Diencephalon (tissue), 1 donor: ENCODE measurements around the gene ACIN1. TPM values are rescaled to one million over a fixed set of nuclear protein-coding genes. Genes with fewer than 3 reads are reported as not detected.

ENCODE experiments used
- total RNA-seq: library from RNA; depleted of rRNA; stranded (reverse); fragments of >200 nt; gene quantifications from one replicate; pipeline ENCODE4 v1.2.3, GENCODE V29; 2014

ACIN1 gene, protein sequence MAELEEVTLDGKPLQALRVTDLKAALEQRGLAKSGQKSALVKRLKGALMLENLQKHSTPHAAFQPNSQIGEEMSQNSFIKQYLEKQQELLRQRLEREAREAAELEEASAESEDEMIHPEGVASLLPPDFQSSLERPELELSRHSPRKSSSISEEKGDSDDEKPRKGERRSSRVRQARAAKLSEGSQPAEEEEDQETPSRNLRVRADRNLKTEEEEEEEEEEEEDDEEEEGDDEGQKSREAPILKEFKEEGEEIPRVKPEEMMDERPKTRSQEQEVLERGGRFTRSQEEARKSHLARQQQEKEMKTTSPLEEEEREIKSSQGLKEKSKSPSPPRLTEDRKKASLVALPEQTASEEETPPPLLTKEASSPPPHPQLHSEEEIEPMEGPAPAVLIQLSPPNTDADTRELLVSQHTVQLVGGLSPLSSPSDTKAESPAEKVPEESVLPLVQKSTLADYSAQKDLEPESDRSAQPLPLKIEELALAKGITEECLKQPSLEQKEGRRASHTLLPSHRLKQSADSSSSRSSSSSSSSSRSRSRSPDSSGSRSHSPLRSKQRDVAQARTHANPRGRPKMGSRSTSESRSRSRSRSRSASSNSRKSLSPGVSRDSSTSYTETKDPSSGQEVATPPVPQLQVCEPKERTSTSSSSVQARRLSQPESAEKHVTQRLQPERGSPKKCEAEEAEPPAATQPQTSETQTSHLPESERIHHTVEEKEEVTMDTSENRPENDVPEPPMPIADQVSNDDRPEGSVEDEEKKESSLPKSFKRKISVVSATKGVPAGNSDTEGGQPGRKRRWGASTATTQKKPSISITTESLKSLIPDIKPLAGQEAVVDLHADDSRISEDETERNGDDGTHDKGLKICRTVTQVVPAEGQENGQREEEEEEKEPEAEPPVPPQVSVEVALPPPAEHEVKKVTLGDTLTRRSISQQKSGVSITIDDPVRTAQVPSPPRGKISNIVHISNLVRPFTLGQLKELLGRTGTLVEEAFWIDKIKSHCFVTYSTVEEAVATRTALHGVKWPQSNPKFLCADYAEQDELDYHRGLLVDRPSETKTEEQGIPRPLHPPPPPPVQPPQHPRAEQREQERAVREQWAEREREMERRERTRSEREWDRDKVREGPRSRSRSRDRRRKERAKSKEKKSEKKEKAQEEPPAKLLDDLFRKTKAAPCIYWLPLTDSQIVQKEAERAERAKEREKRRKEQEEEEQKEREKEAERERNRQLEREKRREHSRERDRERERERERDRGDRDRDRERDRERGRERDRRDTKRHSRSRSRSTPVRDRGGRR
- total RNA-seq: 91.8 TPM

DNA sequence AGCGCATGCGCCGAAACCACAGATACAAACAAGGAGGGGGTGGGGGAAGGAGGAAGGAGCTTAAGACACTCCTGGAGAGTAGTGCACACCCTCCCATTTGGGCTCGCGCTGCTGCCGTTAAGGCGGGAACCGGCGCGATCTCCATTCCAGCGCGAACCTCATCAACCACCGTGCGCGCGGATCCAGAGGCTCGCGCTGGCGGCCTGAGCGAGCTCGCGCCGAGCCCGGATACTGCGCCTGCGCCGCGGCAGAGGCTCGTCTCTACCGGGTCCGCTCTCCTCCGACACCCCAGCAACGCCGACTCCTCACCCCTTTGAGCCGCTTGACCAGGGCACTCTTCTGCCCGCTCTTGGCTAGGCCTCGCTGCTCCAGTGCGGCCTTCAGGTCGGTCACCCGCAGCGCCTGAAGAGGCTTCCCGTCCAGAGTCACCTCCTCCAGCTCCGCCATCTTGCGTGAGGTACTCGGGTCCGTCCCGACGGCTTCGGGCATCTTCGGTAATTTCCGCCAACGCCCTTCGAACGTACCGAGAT, at the start of gene ACIN1:
TSS of gene ACIN1 (minus strand) at position 471 of the 530 bp plus-strand sequence. CDS start at position 447, 24 bp downstream.

DNA sequence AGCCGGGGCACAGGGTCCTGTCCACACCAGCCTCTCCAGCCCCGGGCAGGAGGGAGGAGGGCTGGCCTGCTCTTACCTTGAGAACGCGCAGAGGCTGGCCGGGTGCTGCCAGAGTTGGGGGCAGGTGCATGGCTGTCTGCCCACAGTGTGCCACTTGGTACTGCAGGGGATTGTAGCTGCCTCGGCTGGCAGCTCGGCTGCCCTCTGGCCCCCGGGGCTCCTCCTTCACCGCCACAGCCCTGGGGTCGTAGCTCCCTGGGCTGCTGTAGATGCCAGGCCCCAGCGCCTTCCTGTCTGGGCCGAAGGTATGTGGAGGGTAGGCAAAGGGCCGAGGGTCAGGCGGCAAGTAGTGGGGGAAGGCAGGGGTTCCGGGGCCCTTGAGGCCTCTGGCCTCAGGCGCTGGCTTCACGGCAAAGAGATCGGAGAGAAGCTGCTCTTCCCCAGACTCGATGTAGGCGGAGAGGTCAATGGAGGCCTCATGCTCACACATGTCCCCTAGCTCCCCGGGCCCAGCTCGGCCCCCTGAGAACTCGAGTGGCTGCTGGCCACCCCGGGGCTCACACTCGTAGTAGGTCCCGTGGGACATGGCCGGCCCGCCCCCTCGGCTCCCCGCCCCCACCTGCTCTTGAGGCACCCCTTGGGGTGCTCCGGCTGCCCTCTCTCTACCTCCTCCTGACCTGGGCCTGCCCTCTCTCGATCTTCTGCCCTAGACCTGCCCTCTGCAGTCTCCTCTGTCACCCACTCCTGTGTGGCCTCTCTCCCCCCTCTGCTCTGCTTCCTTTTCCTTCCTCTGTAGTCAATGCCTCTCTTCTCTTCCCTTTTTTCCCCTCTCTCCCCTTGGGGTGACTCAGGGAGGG, 23.8 kb upstream of the ACIN1 start, which contains the start of gene CEBPE:
TSS of gene CEBPE (minus strand) at position 750 of the 857 bp plus-strand sequence. CDS start at position 586, 164 bp downstream.

DNA sequence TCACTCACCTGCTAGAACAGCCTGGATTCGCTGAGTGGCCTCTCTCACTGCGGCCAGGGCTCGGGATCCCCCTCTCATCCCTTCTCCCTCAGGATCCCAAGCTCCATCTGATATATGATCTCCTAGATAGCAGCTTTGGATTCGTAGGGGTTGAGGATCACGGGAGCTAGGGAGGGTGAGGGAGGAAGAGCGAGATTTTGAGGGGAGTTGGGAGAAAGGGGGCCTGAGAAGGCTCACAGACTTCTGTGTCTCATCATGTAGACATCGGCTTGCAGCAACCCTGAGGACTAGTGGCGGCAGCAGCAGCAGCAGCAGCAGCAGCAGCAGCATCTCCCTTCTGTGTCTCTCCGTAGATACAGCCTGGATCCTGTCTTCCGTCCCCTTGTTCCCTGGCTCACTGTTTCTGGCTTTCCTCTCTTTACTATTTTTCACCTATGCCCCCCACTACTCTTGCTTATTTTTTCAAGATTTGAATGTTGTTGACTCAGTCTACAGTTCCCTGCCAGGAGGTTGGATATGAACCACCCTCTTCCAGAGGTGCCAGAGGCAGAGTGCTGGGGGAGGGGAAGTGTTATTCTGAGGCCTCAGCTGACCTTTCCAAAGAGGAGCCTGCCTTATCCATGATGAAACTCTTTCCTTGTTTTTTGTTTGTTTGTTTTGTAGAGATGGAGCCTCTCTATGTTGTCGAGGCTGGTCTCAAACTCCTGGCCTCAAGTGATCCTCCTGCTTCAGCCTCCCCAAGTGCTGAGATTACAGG, 9.8 kb upstream of the ACIN1 start, which contains the start of gene CIROP:
TSS of gene CIROP (minus strand) at position 399 of the 757 bp plus-strand sequence. CDS start at position 330, 69 bp downstream.

DNA sequence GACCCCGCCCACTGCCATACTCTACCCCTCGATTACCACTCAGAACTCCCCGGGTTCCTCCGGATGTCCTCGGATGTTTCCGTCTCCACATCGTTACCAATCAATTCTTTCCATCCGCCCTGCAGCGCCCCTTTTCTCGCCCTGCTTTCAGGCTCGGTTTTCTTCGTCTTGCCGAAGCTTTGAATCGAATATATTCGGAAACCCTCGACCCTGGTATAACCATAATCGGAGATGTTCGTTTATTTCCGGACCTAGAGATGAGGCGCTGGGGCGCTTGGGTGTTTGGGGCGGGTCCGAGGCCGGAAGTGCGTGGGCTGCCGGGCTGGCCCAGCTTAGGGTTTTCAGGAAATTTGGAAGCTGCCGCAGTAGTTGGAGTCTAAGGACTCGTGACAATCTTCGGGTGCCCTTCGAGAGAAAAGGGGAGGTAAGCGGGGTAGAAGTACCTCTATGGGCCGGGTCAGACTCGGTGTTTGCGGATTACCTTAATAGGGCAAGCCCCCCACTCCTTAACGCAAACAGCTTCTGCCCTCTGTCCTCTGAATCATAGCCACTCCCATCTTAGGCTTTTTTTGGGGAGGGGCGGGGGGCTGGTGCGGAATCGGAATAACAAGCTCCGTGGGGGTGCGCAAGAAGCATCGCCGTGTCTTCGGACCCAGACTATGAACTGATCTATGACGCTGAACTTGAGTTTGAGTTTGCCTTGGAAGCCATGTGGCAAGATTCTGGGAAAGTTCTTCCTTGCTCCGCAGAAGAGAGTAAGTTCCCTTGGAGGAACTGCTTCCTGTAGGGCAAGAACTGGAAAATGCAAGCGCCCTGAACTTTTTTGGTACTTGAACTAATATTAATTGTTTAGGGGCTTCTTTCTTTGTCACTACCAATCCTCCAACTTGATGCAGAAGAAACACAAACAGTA, 516 bp upstream of the ACIN1 start, which contains the start of gene C14orf119:
TSS of gene C14orf119 (plus strand) at position 310 of the 913 bp plus-strand sequence. CDS start 2,154 bp downstream, outside the sequence.

DNA sequence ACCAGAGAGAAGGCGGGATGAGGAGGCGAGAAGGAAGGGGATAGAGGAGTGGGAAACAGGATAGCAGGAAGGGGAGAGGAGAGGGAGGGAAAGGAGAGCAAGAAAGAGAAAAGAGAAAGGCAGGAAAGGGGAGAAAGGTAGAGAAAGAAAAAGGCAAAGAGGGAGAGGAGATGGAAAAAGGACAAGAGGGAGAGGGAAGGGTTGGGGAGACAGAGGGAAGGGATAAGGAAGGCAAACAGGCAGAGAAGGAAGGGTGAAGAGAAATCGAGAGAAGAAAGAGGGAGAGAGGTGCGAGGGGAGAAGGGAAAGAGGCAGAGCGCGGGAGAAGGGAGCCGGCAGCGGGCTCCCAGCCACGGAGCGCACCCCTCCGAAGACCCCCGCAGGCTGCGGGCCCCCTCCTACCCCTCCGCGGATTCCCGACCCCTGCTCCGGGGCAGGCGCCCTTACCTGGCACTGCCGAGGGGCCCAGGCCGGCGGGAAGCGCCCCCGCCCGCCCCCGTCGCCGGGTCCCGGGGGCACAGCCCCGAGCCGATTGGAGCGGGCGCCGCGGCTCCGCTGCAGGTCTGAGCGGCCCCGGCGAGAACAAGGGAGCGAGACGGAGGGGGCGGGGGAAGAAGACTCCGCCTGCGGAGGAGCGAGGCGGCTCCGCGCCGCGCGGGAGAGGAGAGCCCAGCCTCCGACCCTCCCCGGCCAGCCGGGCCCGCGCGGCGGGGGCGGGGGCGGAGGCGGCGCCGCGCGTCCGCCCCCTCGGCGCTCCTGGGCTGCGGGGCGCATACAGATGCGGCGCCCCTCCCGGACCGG, 37.8 kb downstream of the ACIN1 start, which contains the start of gene CDH24:
TSS of gene CDH24 (minus strand) at position 565 of the 801 bp plus-strand sequence. CDS start 1,787 bp downstream, outside the sequence.

DNA sequence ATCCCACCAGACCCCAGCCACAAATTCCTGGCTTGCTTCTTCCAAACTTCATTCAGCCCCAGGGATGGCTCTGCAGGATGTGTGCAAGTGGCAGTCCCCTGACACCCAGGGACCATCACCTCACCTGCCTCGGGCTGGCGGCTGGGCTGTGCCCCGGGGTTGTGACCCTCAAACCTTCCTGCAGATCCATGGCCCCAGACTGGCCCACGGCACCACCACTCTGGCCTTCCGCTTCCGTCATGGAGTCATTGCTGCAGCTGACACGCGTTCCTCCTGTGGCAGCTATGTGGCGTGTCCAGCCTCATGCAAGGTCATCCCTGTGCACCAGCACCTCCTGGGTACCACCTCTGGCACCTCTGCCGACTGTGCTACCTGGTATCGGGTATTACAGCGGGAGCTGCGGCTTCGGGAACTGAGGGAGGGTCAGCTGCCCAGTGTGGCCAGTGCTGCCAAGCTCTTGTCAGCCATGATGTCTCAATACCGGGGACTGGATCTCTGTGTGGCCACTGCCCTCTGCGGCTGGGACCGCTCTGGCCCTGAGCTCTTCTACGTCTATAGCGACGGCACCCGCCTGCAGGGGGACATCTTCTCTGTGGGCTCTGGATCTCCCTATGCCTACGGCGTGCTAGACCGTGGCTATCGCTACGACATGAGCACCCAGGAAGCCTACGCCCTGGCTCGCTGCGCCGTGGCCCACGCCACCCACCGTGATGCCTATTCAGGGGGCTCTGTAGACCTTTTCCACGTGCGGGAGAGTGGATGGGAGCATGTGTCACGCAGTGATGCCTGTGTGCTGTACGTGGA, 52.6 kb downstream of the ACIN1 start, which contains the start of gene PSMB11:
TSS of gene PSMB11 (plus strand) at position 51 of the 804 bp plus-strand sequence. CDS start at position 65, 14 bp downstream.

DNA sequence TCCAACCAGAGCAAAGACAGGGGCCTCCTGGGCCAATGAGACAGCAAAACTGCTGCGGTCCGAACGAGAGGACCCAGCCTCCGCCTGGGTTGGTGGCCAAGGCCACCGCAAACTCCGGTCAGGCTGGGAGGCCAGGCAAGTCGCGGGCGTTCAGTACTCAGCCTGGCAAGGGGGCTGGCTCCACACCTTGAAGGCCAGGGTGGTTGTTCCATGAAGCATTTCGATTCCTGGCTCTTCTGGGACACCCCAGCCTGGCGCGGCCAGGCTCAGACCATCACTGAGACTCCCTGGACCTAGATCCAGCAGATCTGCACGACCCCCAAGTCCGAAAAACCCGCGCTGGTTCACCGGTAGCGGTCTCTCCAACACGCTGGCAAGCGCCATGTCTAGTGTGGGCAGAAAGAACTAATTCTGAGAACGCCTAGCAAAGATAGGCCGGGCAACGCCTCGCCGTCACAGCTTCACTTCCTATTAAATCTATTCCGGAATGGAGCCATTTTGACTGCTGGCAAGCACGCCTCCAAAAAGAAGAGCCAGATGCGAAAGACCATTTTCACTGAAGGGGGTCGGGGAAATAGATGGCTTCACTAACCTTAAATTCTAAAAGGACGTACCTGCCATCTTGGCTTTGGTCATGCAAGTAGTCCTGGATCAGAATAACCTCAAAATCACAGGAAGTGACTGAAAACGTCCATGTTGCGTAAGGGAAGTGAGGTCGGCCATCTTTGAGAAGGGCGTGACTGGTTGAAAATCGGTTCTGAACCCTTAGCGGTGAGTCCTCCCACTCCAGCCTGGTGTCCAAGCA, 60.2 kb downstream of the ACIN1 start, which contains the start of gene PSMB5:
TSS of gene PSMB5 (minus strand) at position 403 of the 805 bp plus-strand sequence. CDS start at position 384, 19 bp downstream.

DNA sequence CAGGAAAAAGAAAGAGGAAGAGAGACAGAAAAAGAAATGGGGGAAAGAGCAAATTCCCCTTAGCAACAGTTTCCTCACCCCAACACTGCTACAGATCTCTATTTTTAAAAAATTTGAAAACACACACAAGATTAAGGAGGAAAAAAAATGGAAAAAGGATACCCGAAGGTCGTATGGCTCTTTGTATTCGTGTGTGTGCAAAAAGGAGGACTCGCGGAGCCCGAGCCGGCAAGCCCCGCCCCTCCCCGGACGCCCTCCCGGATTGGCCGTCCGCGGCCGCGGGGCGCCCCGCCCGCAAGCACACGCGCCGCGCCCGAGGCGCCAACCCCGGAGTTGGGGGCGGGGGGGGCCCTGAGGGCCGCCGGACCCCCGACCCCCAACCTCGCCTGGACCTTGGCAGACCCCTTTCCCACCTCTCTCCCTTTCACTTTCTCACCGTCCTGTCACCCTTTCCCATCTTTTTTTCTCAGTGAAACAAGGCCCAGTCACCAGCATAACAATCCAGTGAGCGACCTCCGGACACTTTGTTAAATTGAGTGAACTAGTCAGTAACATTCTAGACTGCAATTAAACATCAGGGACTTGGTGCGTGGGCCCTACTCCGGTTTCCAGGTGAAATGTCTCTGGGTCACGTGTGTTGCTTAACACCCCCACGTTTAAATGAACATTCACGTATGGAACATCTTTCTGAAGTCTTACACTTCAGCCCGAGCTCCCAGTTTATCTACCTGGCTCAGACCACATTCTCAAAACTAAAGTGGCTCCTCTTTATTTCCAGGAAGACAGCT, 84.8 kb downstream of the ACIN1 start, which contains the start of gene C14orf93:
TSS of gene C14orf93 (minus strand) at position 205 of the 788 bp plus-strand sequence. CDS start 11,120 bp downstream, outside the sequence.

Other genes with a start within 250 kb of the ACIN1 start
- gene LRP10, start 223.4 kb downstream of the ACIN1 start, total RNA-seq: 7.8 TPM
- 5.5 TPM for gene REM2, start 211.9 kb downstream of the ACIN1 start, total RNA-seq
- 69.9 TPM for gene RBM23, start 176.0 kb downstream of the ACIN1 start, total RNA-seq
- 66.4 TPM for gene PRMT5, start 165.8 kb downstream of the ACIN1 start, total RNA-seq
- 25.8 TPM for gene HAUS4, start 138.0 kb downstream of the ACIN1 start, total RNA-seq
- gene AJUBA, start 112.6 kb downstream of the ACIN1 start, total RNA-seq: 7.2 TPM
- gene C14orf93, start 85.0 kb downstream of the ACIN1 start, total RNA-seq: 3.5 TPM
- 156 TPM for gene PSMB5, start 60.2 kb downstream of the ACIN1 start, total RNA-seq
- not detected for gene PSMB11, start 52.9 kb downstream of the ACIN1 start, total RNA-seq
- gene CDH24, start 37.6 kb downstream of the ACIN1 start, total RNA-seq: 14.1 TPM
- gene C14orf119, start 369 bp upstream of the ACIN1 start, total RNA-seq: 22.1 TPM
- gene CIROP, start 9.9 kb upstream of the ACIN1 start, total RNA-seq: not detected
- gene CEBPE, start 24.1 kb upstream of the ACIN1 start, total RNA-seq: not detected
- gene SLC7A8, start 88.5 kb upstream of the ACIN1 start, total RNA-seq: 14.8 TPM
- gene RNF212B, start 142.8 kb upstream of the ACIN1 start, total RNA-seq: not detected
- 4.6 TPM for gene HOMEZ, start 191.0 kb upstream of the ACIN1 start, total RNA-seq
- 10.4 TPM for gene PPP1R3E, start 207.7 kb upstream of the ACIN1 start, total RNA-seq
- 21.9 TPM for gene BCL2L2, start 211.7 kb upstream of the ACIN1 start, total RNA-seq
- gene PABPN1, start 226.3 kb upstream of the ACIN1 start, total RNA-seq: 92.3 TPM